ENCODE data around the gene RNF145. TPM values are rescaled to one million over a fixed set of nuclear protein-coding genes. Genes with fewer than 3 reads are reported as not detected.

The RNF145 gene
- total RNA-seq, 1 experiment from 2014 or later = 122 TPM

GRCh38 chr5:159199780-159200179 lies 9.6 kb downstream of the RNF145 start:
- Mint-ChIP-seq H3K4me3 (ENCODE audit: unreplicated experiment) (no peak overlapping the region), H3K4me1 (ENCODE audit: insufficient read depth, unreplicated experiment) (peaks cover 75% of the 10 kb centered on the region), H3K27ac (ENCODE audit: low read depth, unreplicated experiment) (peak overlapping the region; percentile 3), H3K9me3 (ENCODE audit: unreplicated experiment) (no peaks in the 10 kb centered on the region), H3K36me3 (ENCODE audit: insufficient read depth, unreplicated experiment) (peaks cover 99% of the 10 kb centered on the region), H3K27me3 (ENCODE audit: insufficient read depth, unreplicated experiment) (no peaks in the 10 kb centered on the region)
- no peak for TF ChIP-seq CTCF (IDR thresholded peaks at IDR 0.05; ENCODE audit: unreplicated experiment)
- intact Hi-C loops (cut with micrococcal nuclease) = no loop called here
- ChIA-PET CTCF (interaction anchor here (0.6 to 2.6 kb wide), 4 partner anchors 10 to 117 kb away, joined by 3 to 12 read pairs (median 4); no protein-coding TSS in a partner anchor), POLR2A (interaction anchor here (0.7 to 13.7 kb wide), 10 partner anchors 7 to 75 kb away, joined by 3 to 650 read pairs (median 6); no protein-coding TSS in a partner anchor)
- DNase-seq (ENCODE audit: unreplicated experiment) = no peak
- BruUV-seq (replicated peaks) = no TSS peak

GRCh38 chr5:159199225-159199624 lies 10.1 kb downstream of the RNF145 start:
- Mint-ChIP-seq H3K27me3 (ENCODE audit: insufficient read depth, unreplicated experiment) (no peaks in the 10 kb centered on the region), H3K9me3 (ENCODE audit: unreplicated experiment) (no peaks in the 10 kb centered on the region), H3K4me3 (ENCODE audit: unreplicated experiment) (no peak overlapping the region), H3K4me1 (ENCODE audit: insufficient read depth, unreplicated experiment) (peaks cover 70% of the 10 kb centered on the region), H3K36me3 (ENCODE audit: insufficient read depth, unreplicated experiment) (peaks cover 99% of the 10 kb centered on the region), H3K27ac (ENCODE audit: low read depth, unreplicated experiment) (peak overlapping the region; percentile 3)
- CTCF ChIA-PET = interaction anchor here (1.2 to 2.6 kb wide), 4 partner anchors 9 to 44 kb away, joined by 3 to 16 read pairs (median 8); no protein-coding TSS in a partner anchor
- intact Hi-C loops (cut with micrococcal nuclease) = no loop called here
- BruUV-seq (replicated peaks) = no TSS peak
- DNase-seq (ENCODE audit: unreplicated experiment) = no peak
- POLR2A ChIA-PET = interaction anchor here (0.7 to 13.7 kb wide), 12 partner anchors 8 to 76 kb away, joined by 3 to 650 read pairs (median 4); no protein-coding TSS in a partner anchor
- no peak for TF ChIP-seq CTCF (IDR thresholded peaks at IDR 0.05; ENCODE audit: unreplicated experiment)

GRCh38 chr5:159198063-159199036 lies 11.0 kb downstream of the RNF145 start:
- no TSS peak for BruUV-seq (replicated peaks)
- peaks cover 99% of the 10 kb centered on the region for H3K36me3 Mint-ChIP-seq (ENCODE audit: insufficient read depth, unreplicated experiment)
- no peaks in the 10 kb centered on the region for H3K27me3 Mint-ChIP-seq (ENCODE audit: insufficient read depth, unreplicated experiment)
- ChIA-PET POLR2A (interaction anchor here (0.6 to 13.7 kb wide), 16 partner anchors 8 to 777 kb away, joined by 3 to 650 read pairs (median 5); no protein-coding TSS in a partner anchor), CTCF (interaction anchor here (0.6 to 2.6 kb wide), 17 partner anchors 8 to 118 kb away, joined by 3 to 16 read pairs (median 3); no protein-coding TSS in a partner anchor)
- TF ChIP-seq CTCF (IDR thresholded peaks at IDR 0.05; ENCODE audit: unreplicated experiment) = no peak
- intact Hi-C loops (cut with micrococcal nuclease) = no loop called here
- no peak overlapping the region for H3K4me3 Mint-ChIP-seq (ENCODE audit: unreplicated experiment)
- peaks cover 61% of the 10 kb centered on the region for H3K4me1 Mint-ChIP-seq (ENCODE audit: insufficient read depth, unreplicated experiment)
- no peaks in the 10 kb centered on the region for H3K9me3 Mint-ChIP-seq (ENCODE audit: unreplicated experiment)
- no peak for DNase-seq (ENCODE audit: unreplicated experiment)
- no peak overlapping the region for H3K27ac Mint-ChIP-seq (ENCODE audit: low read depth, unreplicated experiment)

- Mint-ChIP-seq H3K4me3 (ENCODE audit: unreplicated experiment) (no peak overlapping the region), H3K27me3 (ENCODE audit: insufficient read depth, unreplicated experiment) (no peaks in the 10 kb centered on the region), H3K9me3 (ENCODE audit: unreplicated experiment) (no peaks in the 10 kb centered on the region), H3K4me1 (ENCODE audit: insufficient read depth, unreplicated experiment) (peaks cover 48% of the 10 kb centered on the region), H3K36me3 (ENCODE audit: insufficient read depth, unreplicated experiment) (peaks cover 99% of the 10 kb centered on the region), H3K27ac (ENCODE audit: low read depth, unreplicated experiment) (peak overlapping the region; percentile 10)
- no peak for DNase-seq (ENCODE audit: unreplicated experiment)
- intact Hi-C loops (cut with micrococcal nuclease) = no loop called here
- BruUV-seq (replicated peaks) = no TSS peak
- TF ChIP-seq CTCF (IDR thresholded peaks at IDR 0.05; ENCODE audit: unreplicated experiment) = no peak
- CTCF ChIA-PET = interaction anchor here (2.1 kb wide), 1 partner anchor 121 kb away, joined by 7 read pairs; no protein-coding TSS in a partner anchor
- POLR2A ChIA-PET = interaction anchor here (0.9 to 13.7 kb wide), 6 partner anchors 10 to 38 kb away, joined by 3 to 650 read pairs (median 5); no protein-coding TSS in a partner anchor
Measured at GRCh38 chr5:159195775-159196174, 13.6 kb downstream of the RNF145 start.
